GM21737 (cell line): ENCODE results near the gene C1QBP.
A peak's percentile ranks its signal among the peaks of the same experiment; 100 is the strongest.
"Not testable (repeated sequence)": the region's sequence is repeated elsewhere in the genome, so short reads cannot be mapped to it uniquely, and the experiment has no call there.

Experiments used
- ATAC-seq: cut with Tn5 transposase; IDR thresholded peaks from one replicate; pipeline ENCODE4 v1.9.1; 2021; ENCODE audit warnings: mild to moderate bottlenecking, moderate library complexity; ENCODE audit not compliant: unreplicated experiment

Gene C1QBP

GRCh38 chr17:5438716-5439445, at the start of gene C1QBP:
Gene C1QBP, minus strand, starts transcription at chr17:5439155. Its CDS starts 82 bp downstream, at chr17:5439073.
- peak; percentile 84 for ATAC-seq

GRCh38 chr17:5488752-5489151, 49.8 kb upstream of the C1QBP start:
- no peak for ATAC-seq

- ATAC-seq: peak; percentile 69
These were observed 47.5 kb upstream of the C1QBP start, which contains the start of gene MIS12 for GRCh38 chr17:5486206-5487124. Gene MIS12, plus strand, starts transcription at chr17:5486566. Its CDS starts 2,297 bp downstream, at chr17:5488863.

GRCh38 chr17:5485270-5486205, 46.6 kb upstream of the C1QBP start, which contains the start of gene DERL2:
Gene DERL2, minus strand, starts transcription at chr17:5486178. Its CDS starts 17 bp downstream, at chr17:5486161.
- peak; percentile 16 for ATAC-seq

- no peak for ATAC-seq
These were observed 42.5 kb upstream of the C1QBP start for GRCh38 chr17:5481451-5481850.

GRCh38 chr17:5480962-5481361, 42.0 kb upstream of the C1QBP start:
- ATAC-seq: no peak

- no peak for ATAC-seq
These were observed 40.0 kb upstream of the C1QBP start for GRCh38 chr17:5478992-5479391.

GRCh38 chr17:5473906-5474305, 35.0 kb upstream of the C1QBP start:
- no peak for ATAC-seq

GRCh38 chr17:5472511-5472910, 33.6 kb upstream of the C1QBP start:
- ATAC-seq: no peak

GRCh38 chr17:5468075-5468473, 29.1 kb upstream of the C1QBP start:
- ATAC-seq: peak; percentile 20

GRCh38 chr17:5467416-5467815, 28.5 kb upstream of the C1QBP start:
- ATAC-seq: no peak

- ATAC-seq: no peak
These were observed 27.3 kb upstream of the C1QBP start for GRCh38 chr17:5466295-5466694.

- no peak for ATAC-seq
These were observed 26.0 kb upstream of the C1QBP start for GRCh38 chr17:5464717-5465507.

- no peak for ATAC-seq
These were observed 7.8 kb upstream of the C1QBP start for GRCh38 chr17:5446786-5447185.

- ATAC-seq: no peak
These were observed 5.3 kb upstream of the C1QBP start for GRCh38 chr17:5444209-5444608.

GRCh38 chr17:5443728-5444127, 4.8 kb upstream of the C1QBP start:
- ATAC-seq: no peak

GRCh38 chr17:5439446-5439764, 450 bp upstream of the C1QBP start:
- no peak for ATAC-seq

- ATAC-seq: no peak
These were observed 1.1 kb downstream of the C1QBP start for GRCh38 chr17:5437721-5438317.

- ATAC-seq: not testable (repeated sequence)
These were observed 3.1 kb downstream of the C1QBP start for GRCh38 chr17:5435781-5436315.
